HepG2 (cell line): ENCODE data around the gene CACNG4. TPM values are rescaled to one million over a fixed set of nuclear protein-coding genes. Genes with fewer than 3 reads are reported as not detected.

Source experiments
- ATAC-seq: fragments of 200-7000 bp; cut with Tn5 transposase; 3 replicates; pipeline ENCODE4 v1.9.1; 2020; ENCODE audit warnings: mild to moderate bottlenecking, moderate library complexity
- BruUV-seq: library from RNA; stranded (reverse); fragments of 400-500 nt; replicated peaks from 2 replicates; lab custom pipeline; 2021; lab: Mats Ljungman, UMichigan
- CTCF ChIA-PET: fragments of 300-600 bp; formaldehyde crosslinking; extraction: SDS; loops from one replicate; lab custom pipeline; 2021; ENCODE audit warnings: low total read pairs, inconsistent platforms, low intra/inter-chr PET ratio; lab: Yijun Ruan, JAX
- POLR2A ChIA-PET: fragments of 350-600 bp; sonication (Branson Sonifier 250); formaldehyde crosslinking; loops from one replicate; lab custom pipeline; 2020; ENCODE audit warnings: antibody characterized with exemption, inconsistent platforms; lab: Yijun Ruan, JAX
- DNase-seq: peaks from one replicate; pipeline ENCODE4 v3.0.0-alpha.2; 2015; ENCODE audit warnings: low spot score
- FAIRE-seq: peaks from 3 replicates; lab custom pipeline; 2011; peaks lifted over from hg19 to GRCh38; lab: Jason Lieb, UNC
- H2AFZ ChIP-seq: one replicate; pipeline ENCODE4 v1.6.1; 2011; ENCODE audit warnings: low read length, inconsistent platforms
- H3K27ac ChIP-seq: fragments of 300-600 bp; 3 replicates; pipeline ENCODE4 v1.8.0; 2011; ENCODE audit warnings: mixed run types, mild to moderate bottlenecking, mixed read lengths, low read length, inconsistent platforms; ENCODE audit not compliant: insufficient read depth; ENCODE audit errors: extremely low read length
- H3K27me3 ChIP-seq, 2 experiments: fragments of 200-600 bp in 1 of 2; 2 replicates in 1 of 2; 3 replicates in 1 of 2; pipeline versions ENCODE4 v1.6.0 to v1.8.0; 2011; ENCODE audit warnings: low read length in 2 of 2, mild to moderate bottlenecking in 2 of 2, moderate library complexity in 2 of 2, inconsistent platforms in 1 of 2; ENCODE audit not compliant: insufficient read depth in 2 of 2, control insufficient read depth in 1 of 2
- H3K36me3 ChIP-seq, 2 experiments: fragments of 200-600 bp in 1 of 2; replicated peaks in 1 of 2; 2 replicates in 1 of 2; 3 replicates in 1 of 2; pipeline versions ENCODE4 v1.5.1 to v1.8.0; 2011; ENCODE audit warnings: low read length in 2 of 2, inconsistent platforms in 1 of 2; ENCODE audit not compliant: insufficient read depth in 2 of 2, control insufficient read depth in 1 of 2
- H3K4me1 ChIP-seq: 2 replicates; pipeline ENCODE4 v1.5.1; 2012; ENCODE audit warnings: low read length, inconsistent platforms; ENCODE audit not compliant: insufficient read depth
- H3K4me2 ChIP-seq: 2 replicates; pipeline ENCODE4 v1.6.0; 2011; ENCODE audit warnings: low read depth, low read length, inconsistent platforms
- H3K4me3 ChIP-seq, 3 experiments: fragments of 200-600 bp in 1 of 3; sonication (generic), shearing (Covaris generic) in 1 of 3; replicated peaks in 1 of 3; 2 replicates each; pipeline ENCODE4 v1.5.1; 2011 to 2016; ENCODE audit warnings: low read length in 3 of 3, inconsistent platforms in 2 of 3, low read depth in 2 of 3, mild to moderate bottlenecking in 2 of 3, control low read depth in 1 of 3, mixed read lengths in 1 of 3; ENCODE audit not compliant: insufficient read depth in 1 of 3
- H3K79me2 ChIP-seq: one replicate; pipeline ENCODE4 v1.6.1; 2011; ENCODE audit warnings: low read length, inconsistent platforms; ENCODE audit not compliant: insufficient read depth
- H3K9ac ChIP-seq: 2 replicates; pipeline ENCODE4 v1.6.0; 2011; ENCODE audit warnings: mild to moderate bottlenecking, low read depth, low read length, inconsistent platforms; ENCODE audit not compliant: insufficient read depth
- H3K9me3 ChIP-seq: 2 replicates; pipeline ENCODE4 v1.5.1; 2012; ENCODE audit warnings: mild to moderate bottlenecking, low read length
- H4K20me1 ChIP-seq: 2 replicates; pipeline ENCODE4 v1.6.0; 2011; ENCODE audit warnings: inconsistent platforms, mild to moderate bottlenecking, low read length, moderate library complexity; ENCODE audit not compliant: insufficient read depth
- HOXA5 ChIP-seq: sonication (generic); formaldehyde crosslinking; IDR thresholded peaks from 2 replicates; pipeline ENCODE4 v1.4.0; 2020; ENCODE audit warnings: missing genetic modification reagents
- ISL2 ChIP-seq: sonication (generic); formaldehyde crosslinking; IDR thresholded peaks from 2 replicates; pipeline ENCODE4 v1.5.0; 2020; ENCODE audit warnings: missing genetic modification reagents
- KDM5B ChIP-seq: sonication (generic); formaldehyde crosslinking; IDR thresholded peaks from 2 replicates; pipeline ENCODE4 v1.4.0; 2020; ENCODE audit warnings: missing genetic modification reagents, mild to moderate bottlenecking, borderline replicate concordance
- MTF2 ChIP-seq: sonication (generic); formaldehyde crosslinking; IDR thresholded peaks from 2 replicates; pipeline ENCODE4 v1.5.0; 2020; ENCODE audit warnings: missing genetic modification reagents, borderline replicate concordance
- MYC ChIP-seq: sonication (generic); formaldehyde crosslinking; IDR thresholded peaks from 2 replicates; pipeline ENCODE4 v1.9.0; 2021; ENCODE audit warnings: missing genetic modification reagents, borderline replicate concordance
- NCOA2 ChIP-seq: sonication (generic); formaldehyde crosslinking; IDR thresholded peaks from 2 replicates; pipeline ENCODE4 v1.8.0; 2022; ENCODE audit warnings: inconsistent platforms
- RARA ChIP-seq: IDR thresholded peaks from 2 replicates; pipeline ENCODE4 v1.6.1; 2016; ENCODE audit warnings: missing genetic modification reagents, missing compliant biosample characterization
- RBM22 ChIP-seq: fragments of 200-400 bp; formaldehyde crosslinking; optimal IDR thresholded peaks from 2 replicates; pipeline ENCODE3; 2017; ENCODE audit warnings: mild to moderate bottlenecking, low read length, moderate library complexity
- TOPORS ChIP-seq: sonication (generic); formaldehyde crosslinking; IDR thresholded peaks from 2 replicates; pipeline ENCODE4 v1.8.0; 2023; ENCODE audit warnings: mild to moderate bottlenecking, missing genetic modification reagents
- ZFP1 ChIP-seq: IDR thresholded peaks from 2 replicates; pipeline ENCODE4 v1.6.1; 2016
- ZMAT3 ChIP-seq: sonication (generic); formaldehyde crosslinking; conservative IDR thresholded peaks from 2 replicates; pipeline ENCODE4 v1.7.0; 2021; ENCODE audit warnings: missing genetic modification reagents
- ZNF274 ChIP-seq: sonication (generic); formaldehyde crosslinking; IDR thresholded peaks from 2 replicates; pipeline ENCODE4 v1.5.1; 2020; ENCODE audit warnings: mild to moderate bottlenecking, missing genetic modification reagents
- ZNF335 ChIP-seq: sonication (generic); formaldehyde crosslinking; IDR thresholded peaks from 2 replicates; pipeline ENCODE4 v1.4.0; 2020; ENCODE audit warnings: missing genetic modification reagents
- WGBS: methylation state at CpG from one replicate; pipeline ENCODE4 v1.1.6; 2017; ENCODE audit warnings: low lambda C conversion rate; 5-methylcytosine and 5-hydroxymethylcytosine counted together
- in situ Hi-C: cut with HindIII; loops from 2 replicates; pipeline ENCODE4 v1.10.0; 2017; ENCODE audit warnings: low pct_unique_long_range_greater_than_20kb; ENCODE audit not compliant: extremely low pct_ligation_motif_present
- intact Hi-C: fragments of 100-400 bp; cut with micrococcal nuclease; formaldehyde crosslinking; loops from one replicate; pipeline ENCODE4 v1.10.0; 2022; ENCODE audit not compliant: unreplicated experiment
- polyA plus RNA-seq, 8 experiments: library from polyadenylated mRNA; depleted of rRNA in 3 of 8; stranded (reverse) in 7 of 8; unstranded in 1 of 8; fragments of >200 nt; fragmentation: Illumina TruSeq in 4 of 8; extraction: Trizol in 4 of 8; gene quantifications; 2 replicates each; pipeline versions ENCODE4 v1.2.1 to v1.2.3, GENCODE V29; 2011 to 2016; ENCODE audit warnings: low read depth in 4 of 8, missing spikeins in 1 of 8, mixed read lengths in 1 of 8; ENCODE audit not compliant: insufficient read depth in 1 of 8
- total RNA-seq, 5 experiments: library from RNA; depleted of rRNA; stranded (reverse); fragments of >200 nt; fragmentation: Illumina TruSeq; extraction: Trizol; gene quantifications; 2 replicates each; pipeline ENCODE4 v1.2.3, GENCODE V29; 2016; ENCODE audit warnings: low read depth in 1 of 5
- TF ChIP-seq, protein P1 (sequence below): sonication (generic); formaldehyde crosslinking; IDR thresholded peaks from 2 replicates; pipeline ENCODE4 v1.4.0; 2020; ENCODE audit warnings: missing genetic modification reagents
- TF ChIP-seq, protein P2 (sequence below): sonication (generic); formaldehyde crosslinking; IDR thresholded peaks from 2 replicates; pipeline ENCODE4 v1.4.0; 2020; ENCODE audit warnings: mild to moderate bottlenecking, missing genetic modification reagents

CACNG4 gene
- total and polyA plus RNA-seq, 2 of the 13 experiments (the other 11 are each of a cell fraction or from before 2014, with no cell fraction given) = 0.09 TPM

DNA sequence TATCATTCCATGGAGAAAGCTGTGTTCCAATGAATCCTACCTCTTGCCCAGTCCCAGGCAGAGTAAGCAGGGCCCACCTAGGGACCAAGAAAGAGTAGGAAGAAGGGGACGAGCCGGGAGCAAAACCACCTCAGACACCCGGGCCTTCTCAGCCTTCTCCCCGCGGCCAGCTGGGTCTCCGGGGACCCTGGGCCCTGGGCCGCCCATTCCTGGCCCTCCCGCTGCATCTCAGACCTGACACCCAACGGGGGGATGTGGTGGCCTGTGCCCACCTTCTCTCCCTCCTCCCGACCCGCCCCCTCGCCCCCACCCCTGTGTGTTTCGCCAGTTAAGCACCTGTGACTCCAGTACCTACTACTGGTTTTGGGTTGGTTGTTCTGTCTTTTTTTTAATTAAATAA is 68.5 kb downstream of the CACNG4 start:
- no peaks in the 10 kb centered on the region for H3K9me3 ChIP-seq
- H3K79me2 ChIP-seq = no peaks in the 10 kb centered on the region
- in situ Hi-C loops (no loop called here), intact Hi-C loops (loop anchor here (1.0 kb wide), 1 partner anchor 18 kb away; no protein-coding TSS in a partner anchor)
- no peak overlapping the region for H3K9ac ChIP-seq
- no TSS peak for BruUV-seq
- ATAC-seq (no peak), FAIRE-seq (no peak), DNase-seq (no peak)
- H3K4me2 ChIP-seq = no peak overlapping the region
- H4K20me1 ChIP-seq = no peaks in the 10 kb centered on the region
- no peaks in the 10 kb centered on the region for H3K36me3 ChIP-seq
- no peak overlapping the region for H2AFZ ChIP-seq
- 20% methylated on average over 11 of the region's 13 CpGs for WGBS
- H3K27ac ChIP-seq = no peak overlapping the region
- H3K4me3 ChIP-seq = no peak overlapping the region
- H3K27me3 ChIP-seq = peaks cover 10 to 39% of the 10 kb centered on the region in 2 experiments; a peak in 3 of 5 replicates
- no peaks in the 10 kb centered on the region for H3K4me1 ChIP-seq
- CTCF ChIA-PET = no interaction called here
- no peak for TF ChIP-seq ISL2 (CRISPR knock-in tag)
- no peak for TF ChIP-seq NCOA2 (CRISPR knock-in tag)
- TF ChIP-seq MYC (CRISPR knock-in tag) = no peak
- TF ChIP-seq ZNF274 = no peak
- no peak for TF ChIP-seq KDM5B (CRISPR knock-in tag)
- no peak for TF ChIP-seq RARA (CRISPR knock-in tag)
- TF ChIP-seq, protein P1, sequence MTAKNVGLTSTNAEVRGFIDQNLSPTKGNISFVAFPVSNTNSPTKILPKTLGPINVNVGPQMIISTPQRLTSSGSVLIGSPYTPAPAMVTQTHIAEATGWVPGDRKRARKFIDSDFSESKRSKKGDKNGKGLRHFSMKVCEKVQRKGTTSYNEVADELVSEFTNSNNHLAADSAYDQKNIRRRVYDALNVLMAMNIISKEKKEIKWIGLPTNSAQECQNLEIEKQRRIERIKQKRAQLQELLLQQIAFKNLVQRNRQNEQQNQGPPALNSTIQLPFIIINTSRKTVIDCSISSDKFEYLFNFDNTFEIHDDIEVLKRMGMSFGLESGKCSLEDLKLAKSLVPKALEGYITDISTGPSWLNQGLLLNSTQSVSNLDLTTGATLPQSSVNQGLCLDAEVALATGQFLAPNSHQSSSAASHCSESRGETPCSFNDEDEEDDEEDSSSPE = no peak
- no peak for TF ChIP-seq ZNF335 (CRISPR knock-in tag)
- TF ChIP-seq TOPORS (CRISPR knock-in tag) = no peak
- TF ChIP-seq ZMAT3 = no peak
- TF ChIP-seq, protein P2, sequence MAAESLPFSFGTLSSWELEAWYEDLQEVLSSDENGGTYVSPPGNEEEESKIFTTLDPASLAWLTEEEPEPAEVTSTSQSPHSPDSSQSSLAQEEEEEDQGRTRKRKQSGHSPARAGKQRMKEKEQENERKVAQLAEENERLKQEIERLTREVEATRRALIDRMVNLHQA = no peak
- TF ChIP-seq HOXA5 (CRISPR knock-in tag) = no peak
- TF ChIP-seq MTF2 (CRISPR knock-in tag) = no peak
- TF ChIP-seq RBM22 = no peak
- no peak for TF ChIP-seq ZFP1 (CRISPR knock-in tag)
- POLR2A ChIA-PET = no interaction called here
